Right renal cortex interstitium (tissue), 3 donors: Measurements from ENCODE around the gene WDTC1. TPM values are rescaled to one million over a fixed set of nuclear protein-coding genes. Genes with fewer than 3 reads are reported as not detected.
A peak's percentile ranks its signal among the peaks of the same experiment; 100 is the strongest.

Experiments used
- DNase-seq, 3 donors: peaks; one replicate each; pipeline ENCODE4 v3.0.0-alpha.2; 2013; ENCODE audit warnings: low read depth in 3 of 3, low spot score in 2 of 3
- polyA plus RNA-seq, 3 donors: library from polyadenylated mRNA; unstranded; fragments of 120-200 nt; gene quantifications; one replicate each; pipeline ENCODE4 v1.2.1, GENCODE V29; 2013; ENCODE audit not compliant: insufficient read length in 3 of 3

Gene WDTC1
- polyA plus RNA-seq, 3 donors, result 38.8 to 43.2 (median 40.3) TPM

- no peak for DNase-seq
These were observed 98.3 kb downstream of the WDTC1 start for GRCh38 chr1:27332536-27333281.

GRCh38 chr1:27333717-27334279, 99.4 kb downstream of the WDTC1 start:
- no peak for DNase-seq

GRCh38 chr1:27335506-27336422, 101.3 kb downstream of the WDTC1 start:
- DNase-seq, result no peak

GRCh38 chr1:27336756-27337155, 102.3 kb downstream of the WDTC1 start:
- DNase-seq, result no peak

GRCh38 chr1:27338751-27339150, 104.3 kb downstream of the WDTC1 start:
- no peak for DNase-seq

- DNase-seq, result no peak
These were observed 104.8 kb downstream of the WDTC1 start for GRCh38 chr1:27339213-27339612.

GRCh38 chr1:27341525-27342252, 107.3 kb downstream of the WDTC1 start, which contains the start of gene SYTL1:
TSS of gene SYTL1 (plus strand) at chr1:27342022. CDS start at chr1:27345335, 3,313 bp downstream.
- DNase-seq, result no peak

GRCh38 chr1:27342391-27342777, 108.0 kb downstream of the WDTC1 start:
- DNase-seq, result no peak

GRCh38 chr1:27342778-27343638, 108.6 kb downstream of the WDTC1 start:
- DNase-seq, result no peak

GRCh38 chr1:27343639-27344025, 109.2 kb downstream of the WDTC1 start:
- no peak for DNase-seq

GRCh38 chr1:27345272-27345671, 110.8 kb downstream of the WDTC1 start:
- DNase-seq, result no peak

GRCh38 chr1:27346357-27346756, 111.9 kb downstream of the WDTC1 start:
- no peak for DNase-seq

GRCh38 chr1:27346991-27347624, 112.7 kb downstream of the WDTC1 start:
- DNase-seq, result no peak

- no peak for DNase-seq
These were observed 114.7 kb downstream of the WDTC1 start for GRCh38 chr1:27348861-27349783.

- DNase-seq, result peak in 1 of 3 donors; percentile 58
These were observed 115.6 kb downstream of the WDTC1 start for GRCh38 chr1:27349784-27350662.

- no peak for DNase-seq
These were observed 116.5 kb downstream of the WDTC1 start for GRCh38 chr1:27350663-27351540.
